GM19099 (cell line): Measurements from ENCODE around the gene IL10RA.

Experiments
- POLR2A ChIP-seq: IDR thresholded peaks from 3 replicates; pipeline ENCODE4 v1.6.1; 2011; ENCODE audit warnings: low read depth; ENCODE audit not compliant: insufficient read length; ENCODE audit errors: extremely low read depth

Gene IL10RA

DNA sequence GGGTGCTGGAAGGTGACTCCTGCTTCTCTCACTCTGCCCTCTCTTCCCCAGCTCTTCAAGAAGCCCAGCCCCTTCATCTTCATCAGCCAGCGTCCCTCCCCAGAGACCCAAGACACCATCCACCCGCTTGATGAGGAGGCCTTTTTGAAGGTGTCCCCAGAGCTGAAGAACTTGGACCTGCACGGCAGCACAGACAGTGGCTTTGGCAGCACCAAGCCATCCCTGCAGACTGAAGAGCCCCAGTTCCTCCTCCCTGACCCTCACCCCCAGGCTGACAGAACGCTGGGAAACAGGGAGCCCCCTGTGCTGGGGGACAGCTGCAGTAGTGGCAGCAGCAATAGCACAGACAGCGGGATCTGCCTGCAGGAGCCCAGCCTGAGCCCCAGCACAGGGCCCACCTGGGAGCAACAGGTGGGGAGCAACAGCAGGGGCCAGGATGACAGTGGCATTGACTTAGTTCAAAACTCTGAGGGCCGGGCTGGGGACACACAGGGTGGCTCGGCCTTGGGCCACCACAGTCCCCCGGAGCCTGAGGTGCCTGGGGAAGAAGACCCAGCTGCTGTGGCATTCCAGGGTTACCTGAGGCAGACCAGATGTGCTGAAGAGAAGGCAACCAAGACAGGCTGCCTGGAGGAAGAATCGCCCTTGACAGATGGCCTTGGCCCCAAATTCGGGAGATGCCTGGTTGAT, 12.6 kb downstream of the IL10RA start:
- no peak for TF ChIP-seq POLR2A

DNA sequence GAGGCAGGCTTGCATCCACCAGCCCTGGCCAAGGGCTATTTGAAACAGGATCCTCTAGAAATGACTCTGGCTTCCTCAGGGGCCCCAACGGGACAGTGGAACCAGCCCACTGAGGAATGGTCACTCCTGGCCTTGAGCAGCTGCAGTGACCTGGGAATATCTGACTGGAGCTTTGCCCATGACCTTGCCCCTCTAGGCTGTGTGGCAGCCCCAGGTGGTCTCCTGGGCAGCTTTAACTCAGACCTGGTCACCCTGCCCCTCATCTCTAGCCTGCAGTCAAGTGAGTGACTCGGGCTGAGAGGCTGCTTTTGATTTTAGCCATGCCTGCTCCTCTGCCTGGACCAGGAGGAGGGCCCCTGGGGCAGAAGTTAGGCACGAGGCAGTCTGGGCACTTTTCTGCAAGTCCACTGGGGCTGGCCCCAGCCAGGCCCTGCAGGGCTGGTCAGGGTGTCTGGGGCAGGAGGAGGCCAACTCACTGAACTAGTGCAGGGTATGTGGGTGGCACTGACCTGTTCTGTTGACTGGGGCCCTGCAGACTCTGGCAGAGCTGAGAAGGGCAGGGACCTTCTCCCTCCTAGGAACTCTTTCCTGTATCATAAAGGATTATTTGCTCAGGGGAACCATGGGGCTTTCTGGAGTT, 13.3 kb downstream of the IL10RA start:
- TF ChIP-seq POLR2A = no peak

DNA sequence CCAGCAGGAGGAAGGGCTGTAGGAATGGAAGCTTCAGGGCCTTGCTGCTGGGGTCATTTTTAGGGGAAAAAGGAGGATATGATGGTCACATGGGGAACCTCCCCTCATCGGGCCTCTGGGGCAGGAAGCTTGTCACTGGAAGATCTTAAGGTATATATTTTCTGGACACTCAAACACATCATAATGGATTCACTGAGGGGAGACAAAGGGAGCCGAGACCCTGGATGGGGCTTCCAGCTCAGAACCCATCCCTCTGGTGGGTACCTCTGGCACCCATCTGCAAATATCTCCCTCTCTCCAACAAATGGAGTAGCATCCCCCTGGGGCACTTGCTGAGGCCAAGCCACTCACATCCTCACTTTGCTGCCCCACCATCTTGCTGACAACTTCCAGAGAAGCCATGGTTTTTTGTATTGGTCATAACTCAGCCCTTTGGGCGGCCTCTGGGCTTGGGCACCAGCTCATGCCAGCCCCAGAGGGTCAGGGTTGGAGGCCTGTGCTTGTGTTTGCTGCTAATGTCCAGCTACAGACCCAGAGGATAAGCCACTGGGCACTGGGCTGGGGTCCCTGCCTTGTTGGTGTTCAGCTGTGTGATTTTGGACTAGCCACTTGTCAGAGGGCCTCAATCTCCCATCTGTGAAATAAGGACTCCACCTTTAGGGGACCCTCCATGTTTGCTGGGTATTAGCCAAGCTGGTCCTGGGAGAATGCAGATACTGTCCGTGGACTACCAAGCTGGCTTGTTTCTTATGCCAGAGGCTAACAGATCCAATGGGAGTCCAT, 14.1 kb downstream of the IL10RA start:
- no peak for TF ChIP-seq POLR2A

DNA sequence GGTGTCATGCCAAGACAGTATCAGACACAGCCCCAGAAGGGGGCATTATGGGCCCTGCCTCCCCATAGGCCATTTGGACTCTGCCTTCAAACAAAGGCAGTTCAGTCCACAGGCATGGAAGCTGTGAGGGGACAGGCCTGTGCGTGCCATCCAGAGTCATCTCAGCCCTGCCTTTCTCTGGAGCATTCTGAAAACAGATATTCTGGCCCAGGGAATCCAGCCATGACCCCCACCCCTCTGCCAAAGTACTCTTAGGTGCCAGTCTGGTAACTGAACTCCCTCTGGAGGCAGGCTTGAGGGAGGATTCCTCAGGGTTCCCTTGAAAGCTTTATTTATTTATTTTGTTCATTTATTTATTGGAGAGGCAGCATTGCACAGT, 14.6 kb downstream of the IL10RA start:
- no peak for TF ChIP-seq POLR2A

DNA sequence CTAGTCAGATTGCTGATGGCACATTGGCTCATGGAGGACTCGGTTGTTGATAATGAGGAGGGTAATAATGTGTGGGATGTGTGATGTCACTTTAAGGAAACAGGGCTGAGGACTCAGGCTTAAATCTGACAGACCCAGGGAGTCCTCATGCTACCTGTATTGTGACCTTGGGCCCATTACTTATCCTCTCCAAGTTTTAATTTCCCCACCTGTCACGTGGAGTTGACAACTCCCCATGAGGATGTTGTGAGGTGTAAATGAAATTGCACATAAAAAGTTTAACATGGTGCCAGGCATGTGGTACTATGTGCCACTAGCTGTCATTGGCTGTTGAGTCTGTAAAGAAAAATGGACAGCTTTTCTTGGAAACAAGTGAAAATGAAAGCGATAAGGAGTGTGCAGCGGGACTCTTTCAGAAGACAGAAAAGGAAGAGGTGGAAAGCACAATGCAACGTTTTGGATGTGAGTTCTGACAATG, 15.3 kb downstream of the IL10RA start:
- TF ChIP-seq POLR2A = no peak

DNA sequence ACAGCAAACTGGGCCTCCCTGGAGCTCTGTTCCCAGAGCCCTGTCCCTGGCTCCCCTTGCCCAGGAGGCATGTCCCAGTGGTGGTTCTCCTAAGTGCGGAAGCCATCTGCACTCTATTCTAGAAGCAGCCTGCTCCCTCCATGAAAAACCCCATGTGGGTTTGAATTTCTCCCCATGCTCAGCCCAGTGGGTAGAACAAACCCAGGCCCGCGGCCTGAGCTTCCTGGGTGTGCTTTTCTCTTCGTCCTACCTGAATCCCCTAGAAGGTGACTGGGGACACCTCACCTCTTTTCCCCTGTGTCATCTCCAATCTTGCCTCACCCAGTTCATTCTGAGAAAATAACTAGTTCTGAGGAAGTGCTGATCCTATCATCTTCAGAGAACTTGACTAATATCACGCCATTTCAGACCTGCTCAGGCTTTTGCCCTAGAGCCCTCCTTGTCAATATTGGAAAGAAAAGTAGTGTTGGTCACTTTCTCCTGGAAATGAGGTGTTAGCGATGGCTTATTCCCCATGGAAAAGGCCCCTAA, 15.9 kb downstream of the IL10RA start:
- TF ChIP-seq POLR2A = no peak

DNA sequence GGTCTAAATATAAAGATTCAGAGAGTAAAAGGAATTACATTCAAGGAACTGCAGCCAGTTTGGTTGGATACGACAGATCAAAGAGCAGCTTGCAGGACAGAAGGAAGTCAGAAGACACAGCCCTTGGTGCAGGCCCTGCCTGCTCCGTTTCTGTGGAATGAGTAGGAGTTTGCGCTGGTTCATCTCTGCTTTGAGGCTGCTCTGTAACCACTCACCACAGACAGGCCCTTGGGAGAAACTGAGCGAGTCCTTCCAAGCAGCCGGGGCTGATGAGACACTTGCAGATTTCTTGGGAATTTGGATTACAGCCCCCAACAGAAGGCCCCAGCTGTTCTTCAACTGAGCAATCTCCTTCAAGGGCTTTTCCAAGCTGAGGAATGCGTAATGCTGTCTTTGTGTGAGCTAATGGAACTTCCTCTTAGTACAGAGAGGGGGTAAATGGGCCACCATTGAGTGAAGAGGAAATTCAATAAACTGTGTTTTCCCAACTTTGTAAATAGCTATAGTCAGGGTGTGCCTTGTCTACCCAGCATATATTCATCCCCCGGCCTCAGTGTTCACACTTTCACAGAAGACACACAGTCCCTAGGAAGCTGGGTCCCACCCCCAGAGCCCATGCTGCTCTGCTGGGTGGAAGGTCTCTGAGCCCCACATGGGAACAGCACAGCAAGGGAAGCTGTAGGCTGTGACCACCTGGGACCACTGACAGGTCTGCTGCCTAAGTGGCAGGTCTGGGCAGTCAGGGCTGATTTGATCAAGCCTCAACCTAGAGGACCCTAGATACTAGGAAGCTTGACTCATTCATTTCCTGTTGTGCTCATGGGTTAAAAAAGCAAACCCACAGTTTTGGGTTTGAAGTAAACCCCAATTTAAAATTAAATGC, 16.6 kb downstream of the IL10RA start:
- TF ChIP-seq POLR2A = no peak

DNA sequence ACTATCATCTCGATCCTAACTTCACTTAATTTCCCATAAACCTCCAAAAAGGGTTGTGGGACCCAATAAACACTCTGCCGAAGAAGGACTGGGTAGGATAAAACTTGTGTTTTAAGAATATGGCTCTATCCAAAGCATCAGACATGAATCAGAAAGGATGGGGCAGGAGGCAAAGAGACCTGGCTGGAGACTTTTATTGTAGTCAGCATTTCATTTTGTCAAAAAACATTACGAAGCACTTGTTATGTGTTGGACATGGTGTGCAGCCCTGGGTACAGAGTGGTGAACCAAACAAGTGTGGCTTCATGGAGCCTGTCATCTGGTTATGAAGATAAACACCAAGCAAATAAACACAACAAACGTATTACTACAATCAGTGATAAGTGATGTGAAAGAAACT, 17.3 kb downstream of the IL10RA start:
- no peak for TF ChIP-seq POLR2A

DNA sequence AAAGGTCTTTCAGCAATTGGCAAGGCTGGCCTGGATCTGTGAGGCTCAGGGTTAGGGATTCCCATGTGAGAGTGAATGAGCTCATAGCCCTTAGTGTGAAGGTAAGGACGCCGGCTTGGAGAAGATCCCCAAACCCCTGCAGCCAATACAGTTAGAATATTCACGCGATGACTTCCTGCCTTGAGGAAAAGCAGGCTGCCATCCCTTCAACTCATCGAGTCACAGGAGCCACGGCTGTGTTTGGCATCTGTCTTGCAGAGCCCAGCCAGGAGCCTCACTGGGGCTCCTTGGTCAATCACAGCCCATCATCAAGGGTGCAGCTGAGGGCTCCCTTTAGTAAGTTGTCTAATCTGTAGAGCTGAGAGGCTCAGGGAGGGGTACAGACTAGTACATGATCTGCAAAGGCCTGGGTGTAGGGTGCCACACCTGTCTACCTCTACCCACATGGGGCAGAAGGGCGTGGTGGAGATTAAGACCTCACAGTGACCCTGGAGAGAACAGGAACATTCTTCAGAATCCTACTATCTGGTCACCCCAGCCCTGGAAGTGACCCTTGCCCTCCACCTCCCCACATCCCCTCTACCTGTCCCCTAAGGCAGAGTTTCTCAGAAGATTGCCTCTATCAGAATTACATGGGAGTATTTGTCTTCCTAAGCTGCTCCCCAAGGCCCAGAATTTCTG, 18.5 kb downstream of the IL10RA start:
- no peak for TF ChIP-seq POLR2A

DNA sequence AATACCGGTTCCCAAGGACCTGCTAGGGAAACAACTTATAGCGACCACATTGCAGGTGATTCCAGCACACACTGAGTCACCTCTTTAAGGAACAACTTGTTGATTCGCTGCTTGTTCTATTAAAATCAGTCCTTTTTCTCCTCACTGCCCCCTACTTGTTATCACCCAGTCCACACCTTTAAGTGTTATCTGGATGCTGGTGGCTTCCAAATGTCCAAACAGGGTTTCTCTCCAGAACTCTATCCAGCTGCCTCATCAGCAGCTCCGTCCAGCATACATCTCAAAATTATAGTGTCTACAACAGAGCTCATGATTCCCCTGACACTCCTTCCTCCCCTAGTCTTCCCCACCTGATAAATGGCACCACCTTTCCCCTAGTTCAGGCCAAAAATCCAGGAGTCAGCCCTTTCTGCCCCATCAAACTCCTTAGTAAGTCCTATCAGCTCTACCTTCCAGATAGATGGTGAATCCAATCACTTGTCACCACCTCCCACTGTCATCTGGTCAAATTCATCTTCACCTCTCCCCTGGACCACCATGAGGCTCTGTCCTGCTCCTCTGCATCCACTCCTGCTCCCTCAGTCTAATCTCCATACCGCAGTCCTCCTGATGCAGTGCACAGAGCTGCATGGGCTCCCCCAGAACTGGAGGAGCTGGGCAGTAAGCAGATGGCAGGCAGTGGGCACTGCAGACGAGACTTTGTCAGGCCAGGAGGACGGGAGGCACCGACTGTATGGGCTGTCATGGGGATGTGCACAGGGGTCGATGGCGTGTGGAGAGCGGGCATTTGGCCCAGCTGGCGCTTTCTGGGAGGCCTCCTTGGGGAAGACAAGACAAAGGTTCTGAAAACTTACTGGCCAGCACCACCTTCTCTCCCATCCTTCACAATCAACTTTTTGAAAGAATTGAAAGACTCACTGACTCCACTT, 19.3 kb downstream of the IL10RA start:
- no peak for TF ChIP-seq POLR2A

DNA sequence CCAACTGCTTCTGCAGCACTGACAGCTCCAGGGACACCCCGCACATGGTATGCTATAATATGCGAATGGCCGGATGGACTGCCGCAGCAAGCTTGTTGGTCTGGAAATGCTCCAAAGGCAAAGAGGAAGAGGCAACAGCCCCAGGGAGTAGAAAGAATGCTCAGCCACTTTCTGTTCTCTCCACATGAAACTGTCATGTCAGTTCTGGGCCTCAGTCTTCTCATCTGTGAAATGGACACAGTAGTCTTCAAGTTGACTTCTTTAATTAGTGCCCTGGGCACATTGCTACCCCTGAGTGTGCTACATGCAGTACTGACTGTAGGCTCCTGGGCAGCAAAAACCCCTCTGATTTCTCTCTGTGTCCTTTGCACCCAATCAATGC, 19.9 kb downstream of the IL10RA start:
- TF ChIP-seq POLR2A = no peak

DNA sequence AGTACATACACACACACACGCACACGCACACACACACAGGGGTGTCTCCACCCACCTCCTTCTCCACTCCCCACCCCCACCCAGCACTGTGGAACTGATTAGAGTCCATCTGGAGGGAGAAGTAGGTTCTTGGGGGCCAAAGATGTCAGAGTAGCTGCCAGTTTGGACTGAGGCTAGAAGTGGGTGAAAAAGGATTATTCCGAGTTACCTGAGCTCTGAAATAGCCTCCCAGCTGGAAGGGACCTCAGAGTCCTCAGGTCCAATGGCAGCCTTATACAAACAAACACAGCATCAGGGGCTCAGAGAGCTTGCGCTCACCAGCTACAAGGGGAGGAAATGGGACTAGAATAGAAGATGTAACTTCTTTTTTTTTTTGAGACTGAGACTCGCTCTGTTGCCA, 20.8 kb downstream of the IL10RA start:
- TF ChIP-seq POLR2A = no peak

DNA sequence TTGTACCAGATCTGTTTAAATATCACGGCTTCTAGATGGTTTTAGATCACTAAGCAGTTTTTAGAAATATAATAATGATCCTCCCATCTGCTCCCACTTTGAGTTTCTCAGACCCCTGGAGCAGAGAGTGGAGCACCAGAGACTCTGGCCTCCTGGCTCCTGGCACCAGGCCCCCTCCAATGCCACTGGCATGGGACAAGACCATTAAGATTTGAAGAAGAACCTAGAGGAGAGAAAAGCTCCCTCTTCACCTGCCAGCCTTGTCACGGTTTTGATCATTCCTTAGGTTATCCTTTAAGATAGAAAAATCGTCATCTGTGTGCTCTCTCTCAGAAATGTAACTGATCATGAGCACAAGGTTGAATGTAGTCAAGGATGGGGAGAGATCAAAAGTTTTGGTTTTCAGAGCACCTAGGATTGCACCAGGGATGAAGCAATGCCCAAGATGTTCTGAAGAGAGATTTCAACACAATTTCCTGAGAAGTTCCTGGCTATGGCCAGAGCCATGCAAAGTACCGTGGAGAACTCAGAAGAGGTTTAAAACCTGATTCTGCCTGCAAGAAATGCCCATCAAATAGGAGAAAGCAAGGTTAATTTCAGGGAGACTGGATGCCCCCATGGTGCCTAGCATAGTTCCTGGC, 22.2 kb downstream of the IL10RA start:
- TF ChIP-seq POLR2A = no peak
